BE2C (cell line): ENCODE measurements around the gene GFPT2.

Experiments used
- DNase-seq: peaks from one replicate; pipeline ENCODE4 v3.0.0-alpha.2; 2020
- H3K27me3 ChIP-seq: fragments of 250-450 bp; sonication (Bioruptor Pico); 2 replicates; pipeline ENCODE4 v1.5.1; 2020; ENCODE audit warnings: mild to moderate bottlenecking
- H3K36me3 ChIP-seq: fragments of 250-450 bp; sonication (Bioruptor Pico); 2 replicates; pipeline ENCODE4 v1.5.1; 2020; ENCODE audit warnings: mild to moderate bottlenecking
- H3K4me1 ChIP-seq: fragments of 250-450 bp; sonication (Bioruptor Pico); 2 replicates; pipeline ENCODE4 v1.5.1; 2020
- H3K4me3 ChIP-seq: 2 replicates; pipeline ENCODE4 v1.5.1; 2011; ENCODE audit warnings: low read depth, low read length
- H3K9me3 ChIP-seq: fragments of 250-450 bp; sonication (Bioruptor Pico); 2 replicates; pipeline ENCODE4 v1.5.1; 2020
- TF ChIP-seq, protein P1 (sequence below): IDR thresholded peaks from 2 replicates; pipeline ENCODE4 v1.5.1; 2012; ENCODE audit warnings: mild to moderate bottlenecking, low read depth, low read length

Gene GFPT2

DNA sequence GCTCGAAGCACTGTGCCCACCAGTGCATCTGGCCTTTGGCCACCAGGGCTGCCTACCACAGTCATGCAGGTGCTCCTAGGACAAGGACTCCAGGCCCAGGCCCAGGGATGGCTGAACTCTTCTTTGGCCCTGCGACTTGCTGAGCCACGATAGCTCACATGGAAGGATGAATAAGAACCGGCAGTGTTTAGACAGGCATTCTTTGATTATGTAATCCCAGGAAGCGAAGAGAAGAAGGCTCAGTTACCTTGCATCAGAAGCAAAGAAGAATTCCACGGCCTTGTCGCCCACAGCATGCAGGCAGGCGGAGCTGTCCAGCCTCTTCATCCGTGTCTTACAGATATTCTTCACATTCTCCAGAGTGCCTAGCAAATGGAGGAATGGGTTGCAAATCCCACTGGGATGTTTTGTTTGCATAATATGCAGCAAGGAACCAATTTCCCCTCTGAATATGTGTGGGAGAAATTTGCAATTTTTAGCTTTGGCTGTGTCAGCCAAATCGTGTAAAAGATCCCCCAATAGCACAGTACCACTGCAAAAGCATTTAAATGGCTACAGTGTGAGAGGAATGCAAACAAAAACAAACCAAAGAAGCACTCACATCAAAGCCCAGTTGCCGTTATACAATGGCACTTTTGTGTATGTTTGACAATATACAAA lies 29.1 kb downstream of the GFPT2 start:
- Histone ChIP-seq H3K4me1 (no peaks in the 10 kb centered on the region), H3K9me3 (no peaks in the 10 kb centered on the region), H3K4me3 (no peak overlapping the region), H3K36me3 (no peaks in the 10 kb centered on the region), H3K27me3 (no peaks in the 10 kb centered on the region)
- TF ChIP-seq, protein P1, sequence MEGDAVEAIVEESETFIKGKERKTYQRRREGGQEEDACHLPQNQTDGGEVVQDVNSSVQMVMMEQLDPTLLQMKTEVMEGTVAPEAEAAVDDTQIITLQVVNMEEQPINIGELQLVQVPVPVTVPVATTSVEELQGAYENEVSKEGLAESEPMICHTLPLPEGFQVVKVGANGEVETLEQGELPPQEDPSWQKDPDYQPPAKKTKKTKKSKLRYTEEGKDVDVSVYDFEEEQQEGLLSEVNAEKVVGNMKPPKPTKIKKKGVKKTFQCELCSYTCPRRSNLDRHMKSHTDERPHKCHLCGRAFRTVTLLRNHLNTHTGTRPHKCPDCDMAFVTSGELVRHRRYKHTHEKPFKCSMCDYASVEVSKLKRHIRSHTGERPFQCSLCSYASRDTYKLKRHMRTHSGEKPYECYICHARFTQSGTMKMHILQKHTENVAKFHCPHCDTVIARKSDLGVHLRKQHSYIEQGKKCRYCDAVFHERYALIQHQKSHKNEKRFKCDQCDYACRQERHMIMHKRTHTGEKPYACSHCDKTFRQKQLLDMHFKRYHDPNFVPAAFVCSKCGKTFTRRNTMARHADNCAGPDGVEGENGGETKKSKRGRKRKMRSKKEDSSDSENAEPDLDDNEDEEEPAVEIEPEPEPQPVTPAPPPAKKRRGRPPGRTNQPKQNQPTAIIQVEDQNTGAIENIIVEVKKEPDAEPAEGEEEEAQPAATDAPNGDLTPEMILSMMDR = no peak
- DNase-seq = no peak

DNA sequence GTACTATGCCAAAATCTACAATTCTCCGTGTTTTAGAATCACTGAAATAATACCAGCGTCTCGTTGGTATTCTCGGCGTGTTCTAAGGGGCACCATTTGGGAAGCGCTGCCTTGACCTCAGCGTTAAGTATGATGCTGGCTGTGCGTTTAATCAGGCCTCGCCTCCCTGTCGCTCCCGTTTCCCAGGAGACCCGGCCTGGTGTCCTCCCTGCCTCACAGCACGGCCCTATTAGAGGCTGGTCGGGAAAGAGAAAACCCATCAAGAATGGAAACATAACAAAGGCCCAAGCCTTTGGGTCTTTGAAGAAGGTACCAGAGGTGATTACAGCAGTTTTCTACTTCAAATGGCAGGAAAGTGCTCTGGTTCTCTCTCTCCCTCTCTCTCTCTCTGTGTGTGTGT lies 30.0 kb downstream of the GFPT2 start:
- Histone ChIP-seq H3K4me1 (no peaks in the 10 kb centered on the region), H3K9me3 (no peaks in the 10 kb centered on the region), H3K4me3 (no peak overlapping the region), H3K36me3 (no peaks in the 10 kb centered on the region), H3K27me3 (no peaks in the 10 kb centered on the region)
- no peak for DNase-seq
- TF ChIP-seq, protein P1 = no peak

DNA sequence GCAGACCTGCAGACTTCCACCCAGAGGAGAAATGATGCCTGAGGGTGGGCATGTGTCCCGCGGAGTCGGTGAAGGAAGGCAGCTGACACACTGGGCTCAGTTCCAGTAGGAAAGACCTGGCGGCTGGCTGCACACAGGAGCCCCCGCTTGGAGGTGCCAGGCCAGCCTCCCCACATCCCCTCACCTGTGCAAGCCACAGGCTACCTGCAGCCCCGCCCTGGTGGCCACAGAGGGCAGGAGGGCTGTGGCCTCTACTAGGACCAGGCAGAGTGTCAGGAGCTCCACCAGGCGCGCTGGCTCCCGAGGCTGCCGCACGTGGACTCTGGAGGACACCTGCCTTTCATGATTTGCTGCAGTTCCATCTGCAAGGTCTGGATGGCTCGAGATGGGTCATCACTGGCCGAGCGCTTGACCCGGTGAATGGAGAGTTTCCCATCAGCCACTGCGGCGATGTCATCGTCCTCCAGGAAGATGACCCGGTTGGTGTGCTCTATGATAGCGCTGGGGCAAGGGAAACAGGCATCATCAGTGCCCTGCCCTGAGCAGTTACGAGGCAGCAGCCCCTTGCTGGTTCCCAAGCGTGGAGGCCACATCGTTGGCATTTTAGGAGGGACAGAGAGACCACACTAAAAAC lies 34.6 kb downstream of the GFPT2 start:
- TF ChIP-seq, protein P1 = no peak
- no peaks in the 10 kb centered on the region for H3K9me3 ChIP-seq
- no peak overlapping the region for H3K4me3 ChIP-seq
- no peaks in the 10 kb centered on the region for H3K36me3 ChIP-seq
- H3K27me3 ChIP-seq = no peaks in the 10 kb centered on the region
- DNase-seq = no peak
- no peaks in the 10 kb centered on the region; the same call in 1 of the 2 replicates for H3K4me1 ChIP-seq

DNA sequence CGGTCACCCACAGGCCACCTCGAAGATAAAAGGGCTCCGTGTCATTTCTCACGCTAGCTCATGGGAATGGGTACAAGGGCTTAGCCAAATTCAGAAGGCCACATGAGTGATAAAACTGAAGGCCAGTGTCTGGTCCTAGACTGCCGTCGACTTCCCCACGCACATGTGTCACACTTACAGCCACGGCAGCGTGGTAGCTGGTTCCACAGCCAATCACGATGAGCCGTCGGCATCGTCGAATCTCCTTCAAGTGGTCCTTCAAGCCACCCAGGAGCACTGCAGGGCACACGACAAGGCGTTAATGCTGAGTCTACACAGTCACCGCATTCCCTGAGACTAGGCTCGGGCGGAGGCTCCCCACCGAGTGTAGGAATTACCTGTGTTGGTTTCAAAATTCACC lies 36.5 kb downstream of the GFPT2 start:
- no peaks in the 10 kb centered on the region for H3K9me3 ChIP-seq
- H3K36me3 ChIP-seq = no peaks in the 10 kb centered on the region
- no peaks in the 10 kb centered on the region for H3K27me3 ChIP-seq
- H3K4me1 ChIP-seq = no peaks in the 10 kb centered on the region; the same call in 1 of the 2 replicates
- H3K4me3 ChIP-seq = no peak overlapping the region
- TF ChIP-seq, protein P1 = no peak
- DNase-seq = no peak

DNA sequence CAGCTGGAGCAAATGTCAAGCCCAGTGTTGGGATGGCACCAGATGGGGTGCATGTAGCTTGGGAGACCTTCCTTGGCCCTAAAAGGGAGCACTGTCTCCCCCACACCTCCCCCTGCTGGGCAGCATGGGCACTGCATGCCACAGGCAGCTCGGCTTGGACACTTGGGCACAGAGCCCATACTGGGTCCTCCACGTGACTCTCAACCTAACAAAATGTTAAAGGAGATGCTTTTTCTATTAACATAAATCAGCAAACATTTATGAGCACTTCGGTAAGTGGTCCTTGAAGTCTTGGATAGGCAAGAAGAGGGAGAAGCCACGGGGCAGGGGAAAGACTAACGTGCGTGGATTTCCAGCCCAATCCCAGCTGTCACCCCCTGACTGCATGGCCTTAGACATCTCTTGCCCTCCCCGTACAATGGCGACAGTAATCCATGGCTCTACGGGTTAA lies 37.3 kb downstream of the GFPT2 start:
- Histone ChIP-seq H3K27me3 (no peaks in the 10 kb centered on the region), H3K36me3 (no peaks in the 10 kb centered on the region), H3K9me3 (no peaks in the 10 kb centered on the region), H3K4me3 (no peak overlapping the region), H3K4me1 (no peaks in the 10 kb centered on the region; the same call in 1 of the 2 replicates)
- DNase-seq = peak; percentile 74
- TF ChIP-seq, protein P1 = peak; percentile 98
